NCI-H146 treated with DMSO at 0.1 percent for 48 hours (cell line): Measurements from ENCODE around the gene CD79A.

Experiments
- DNase-seq: peaks from one replicate; lab custom pipeline; 2025; ENCODE audit not compliant: unreplicated experiment; lab: John Stamatoyannopoulos, UW

The CD79A gene

DNA sequence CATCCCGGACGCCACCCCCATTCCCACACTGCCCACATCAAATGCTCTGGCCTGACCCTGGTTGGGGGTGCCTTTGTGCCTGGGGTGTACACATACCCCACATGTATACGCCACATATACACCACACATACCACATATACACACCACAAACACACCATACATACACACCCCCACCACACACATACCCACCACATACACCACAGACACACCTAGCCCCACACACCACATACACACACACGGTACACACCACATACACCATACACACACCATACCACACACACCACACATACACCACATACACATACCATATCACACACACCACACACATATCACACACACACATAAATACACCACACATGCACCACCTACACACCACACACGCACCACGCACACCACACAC is 41.0 kb downstream of the CD79A start:
- no peak for DNase-seq

DNA sequence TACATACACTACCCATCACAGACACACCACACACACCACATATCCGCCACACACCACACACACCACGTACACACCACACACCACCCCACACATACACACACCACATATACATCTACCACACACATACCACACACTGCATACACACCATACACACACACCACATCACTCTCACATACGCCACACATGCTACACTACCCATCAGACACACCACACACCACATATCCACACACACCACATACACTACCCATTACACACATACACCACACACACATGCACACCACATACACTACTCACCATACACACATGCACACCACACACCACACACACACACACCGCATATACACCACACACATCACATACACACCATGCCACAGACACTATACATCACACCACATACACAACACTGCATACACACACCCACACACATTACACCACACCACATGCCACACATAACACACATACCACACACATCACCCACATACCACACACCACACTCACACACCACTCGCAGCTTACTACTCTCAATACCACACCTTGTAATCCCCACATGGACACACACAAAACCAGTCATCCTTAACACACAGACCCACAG is 41.7 kb downstream of the CD79A start:
- no peak for DNase-seq

GRCh38 chr19:41919948-41920712 is 43.1 kb downstream of the CD79A start:
- no peak for DNase-seq

- no peak for DNase-seq
These were observed 44.0 kb downstream of the CD79A start for GRCh38 chr19:41920882-41921576.

DNA sequence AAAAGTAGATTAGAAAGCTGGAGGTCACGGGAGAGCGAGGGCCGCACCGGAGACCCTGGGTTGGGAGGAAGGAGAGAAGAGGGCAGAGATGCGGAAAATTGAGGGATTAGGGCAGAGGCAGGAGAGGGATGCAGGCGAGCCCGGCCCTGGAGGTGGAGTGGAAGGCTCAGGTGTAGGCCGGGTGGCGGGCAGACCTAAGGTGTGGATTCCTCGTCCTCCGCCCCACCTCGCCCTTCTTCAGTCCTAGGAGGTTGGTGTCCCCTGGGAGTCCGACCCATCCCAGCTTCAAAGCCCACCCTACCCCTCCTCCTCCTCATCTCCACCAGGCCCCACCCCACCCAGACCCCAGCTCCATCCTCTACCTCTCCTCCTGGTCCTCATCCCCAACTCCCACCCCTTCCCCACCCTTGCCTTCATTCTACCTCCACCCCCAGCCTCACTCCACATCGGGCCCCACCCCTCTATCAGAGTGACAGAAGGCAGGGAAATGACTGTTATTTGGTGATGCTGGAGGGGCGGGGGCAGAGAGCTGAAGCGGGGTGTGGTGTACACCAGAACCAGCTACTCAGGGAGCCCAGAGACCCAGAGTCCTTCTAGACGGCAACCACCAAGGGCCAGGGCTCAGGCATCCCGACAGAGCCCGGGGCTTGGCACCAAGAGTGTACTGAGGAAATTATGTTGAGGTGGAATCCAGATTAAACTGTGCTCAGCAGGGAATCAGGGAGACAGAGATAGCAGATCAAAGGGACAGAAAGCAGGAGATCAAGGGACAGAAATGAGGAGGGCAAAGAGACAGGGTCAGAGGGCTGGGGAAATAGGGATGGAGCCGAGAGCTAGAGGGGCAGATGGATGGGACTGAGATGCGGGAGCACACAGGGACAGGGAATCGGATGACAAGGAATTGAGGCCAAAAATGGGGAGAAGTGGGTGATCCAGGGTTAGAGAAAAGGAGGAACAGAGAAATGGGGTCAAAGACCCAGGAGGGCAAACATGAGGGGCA is 44.8 kb downstream of the CD79A start:
- no peak for DNase-seq

- no peak for DNase-seq
These were observed 45.5 kb downstream of the CD79A start for GRCh38 chr19:41922585-41922984.

DNA sequence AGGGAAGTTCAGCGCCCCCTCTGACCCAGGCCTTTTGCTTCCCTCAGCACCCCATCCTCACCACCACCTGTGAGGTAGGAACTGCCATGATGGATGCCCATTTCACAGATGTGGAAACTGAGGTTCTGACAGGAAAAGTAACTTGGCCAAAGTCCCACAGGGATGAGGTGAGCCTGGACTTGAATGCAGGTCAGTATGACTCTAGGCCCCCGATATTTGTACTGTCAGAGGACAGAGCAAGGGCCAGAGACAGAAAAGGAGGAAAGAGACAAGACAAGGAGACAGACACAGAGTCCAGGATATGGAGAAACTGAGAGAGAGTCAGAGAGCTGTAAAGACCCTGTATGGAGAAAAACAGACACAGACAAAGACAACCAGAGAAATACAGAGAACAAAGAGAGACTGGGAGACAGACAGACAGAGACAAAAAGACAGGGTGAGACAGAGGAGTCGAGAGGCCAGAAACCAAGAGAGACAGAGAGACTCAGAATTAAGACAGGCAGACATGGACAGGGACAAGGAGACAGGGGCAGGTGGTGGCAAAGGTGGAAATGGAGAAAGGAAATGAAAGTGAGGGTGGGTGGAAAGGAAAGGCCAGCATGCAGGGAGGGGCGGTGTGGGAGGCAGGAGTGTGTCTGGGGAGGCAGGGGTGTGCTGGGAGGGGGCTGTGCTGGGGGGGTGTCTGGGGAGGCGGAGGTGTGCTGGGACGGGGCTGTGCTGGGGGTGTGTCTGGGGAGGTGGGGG is 46.1 kb downstream of the CD79A start:
- DNase-seq = no peak

DNA sequence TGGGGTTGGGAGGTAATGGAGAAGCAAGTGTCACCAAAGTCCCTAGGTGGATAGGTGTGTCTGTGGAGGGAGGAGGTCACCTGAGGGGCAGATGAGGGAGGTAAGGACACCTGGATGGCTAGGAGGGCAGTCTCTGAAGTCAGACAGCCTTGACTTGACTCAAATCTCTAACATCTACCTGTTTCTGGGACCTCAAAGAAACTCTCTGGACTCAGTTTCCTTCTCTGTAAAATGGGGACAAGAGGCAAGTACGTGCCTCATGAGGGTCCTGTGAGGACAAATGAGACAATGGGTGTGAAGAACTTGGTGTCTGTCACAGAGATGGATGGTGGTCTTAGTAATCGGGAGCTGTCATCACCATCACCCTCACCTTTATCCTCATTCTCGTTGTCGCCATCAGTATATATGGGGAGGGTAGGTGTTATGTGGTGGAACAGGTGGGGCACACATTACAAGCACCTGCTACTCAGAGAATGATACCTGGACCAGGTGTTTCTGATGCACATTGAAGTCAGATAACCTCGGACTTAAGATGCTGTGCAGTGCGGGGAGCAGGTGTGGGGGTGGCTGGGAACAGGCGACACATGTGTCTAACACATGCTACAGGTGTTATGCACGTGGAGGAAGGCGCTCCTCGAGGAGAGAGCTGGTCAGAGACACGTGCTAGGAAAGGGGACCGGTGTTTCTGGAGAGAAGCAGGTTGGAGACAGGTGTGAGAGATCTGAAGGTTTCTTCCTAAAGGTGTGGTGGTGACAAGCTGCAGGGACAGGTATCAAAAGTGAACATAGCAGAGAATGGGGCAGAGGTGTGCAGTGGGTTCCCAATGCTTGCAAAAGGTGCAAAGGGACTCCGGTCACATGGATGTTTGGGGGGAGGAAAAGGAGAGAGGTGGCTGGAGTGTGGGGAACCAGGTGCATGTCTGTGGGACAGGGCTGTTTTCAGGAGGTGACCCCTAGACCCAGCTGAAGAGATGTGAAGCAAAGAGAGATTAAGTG is 47.4 kb downstream of the CD79A start:
- DNase-seq = no peak

GRCh38 chr19:41925208-41926003 is 48.3 kb downstream of the CD79A start:
- no peak for DNase-seq

DNA sequence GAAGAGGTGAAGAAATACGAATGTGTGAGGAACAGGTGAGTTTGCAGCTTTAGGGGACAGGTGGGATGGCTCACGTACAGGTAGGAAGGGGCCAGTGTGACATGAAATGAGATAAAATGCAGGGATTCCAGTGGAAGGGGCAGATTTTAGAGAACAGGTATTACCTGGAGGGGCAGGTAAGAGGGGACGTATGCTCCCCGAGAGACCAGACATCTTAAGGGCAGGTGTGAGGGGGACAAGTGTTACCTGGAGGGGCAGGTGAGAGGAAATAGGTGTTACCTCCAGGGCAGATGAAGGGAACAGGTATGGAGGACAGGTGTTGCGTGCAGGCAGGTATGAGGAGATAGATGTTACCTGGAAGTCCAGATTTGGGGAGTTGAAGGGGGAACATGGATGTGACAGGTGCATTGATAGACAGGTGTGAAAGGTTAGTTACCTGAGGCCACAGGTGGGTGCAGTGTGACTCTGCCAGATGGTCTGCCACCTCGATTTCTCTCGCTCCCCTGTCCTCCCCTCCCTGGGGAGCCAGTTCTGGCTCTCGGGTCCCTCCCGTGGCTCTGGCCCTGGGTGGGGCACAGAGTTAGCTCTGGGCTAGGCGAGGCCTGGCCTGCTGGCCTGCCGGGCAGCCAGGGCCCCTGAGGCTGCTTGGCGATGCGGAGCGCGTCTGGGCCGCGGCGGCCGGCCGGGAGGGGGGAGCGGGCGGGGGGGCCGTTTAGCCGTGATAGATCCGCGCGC is 49.1 kb downstream of the CD79A start:
- DNase-seq = no peak

GRCh38 chr19:41926763-41927496 is 49.9 kb downstream of the CD79A start:
- DNase-seq = no peak

GRCh38 chr19:41927497-41928192 is 50.6 kb downstream of the CD79A start:
- DNase-seq = no peak

GRCh38 chr19:41928221-41928683 is 51.2 kb downstream of the CD79A start, which contains the start of gene ERFL:
TSS of gene ERFL (minus strand) at chr19:41928449. CDS start at chr19:41912919, 15,530 bp downstream.
- no peak for DNase-seq

DNA sequence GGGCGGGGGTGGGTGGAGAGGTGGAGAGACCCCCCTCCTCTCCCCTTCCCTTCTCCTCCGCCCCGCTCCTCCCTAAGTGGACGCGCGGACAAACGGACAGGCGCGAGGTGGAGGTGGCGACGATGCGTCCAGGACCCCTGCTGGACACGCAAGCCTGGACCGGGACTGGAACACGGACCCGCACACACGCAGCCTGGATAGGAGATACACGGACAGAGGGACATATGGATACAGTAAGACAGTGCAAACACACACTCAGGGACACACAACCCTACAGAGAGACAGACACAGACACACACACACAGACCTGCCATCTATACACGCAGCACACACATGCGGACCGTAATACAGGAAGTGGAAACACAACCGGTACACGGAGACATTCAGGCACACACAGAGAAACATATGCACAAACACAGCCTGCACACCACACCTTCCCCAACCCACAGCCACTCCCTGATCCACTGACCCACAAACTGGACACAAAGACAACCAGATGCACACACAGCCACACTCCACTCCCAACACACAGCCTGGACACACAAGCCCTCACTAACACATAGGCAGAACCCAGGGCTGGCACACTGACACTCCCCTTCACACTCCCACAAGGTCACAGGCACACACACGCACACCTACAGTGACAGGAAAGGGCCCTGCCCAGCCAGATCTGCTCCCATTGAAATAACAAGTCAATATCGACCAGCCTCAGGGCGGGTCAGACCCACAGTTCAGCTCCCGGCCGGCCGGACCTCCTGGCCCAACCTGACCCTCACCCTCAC is 51.9 kb downstream of the CD79A start:
- no peak for DNase-seq

GRCh38 chr19:41929536-41930071 is 52.5 kb downstream of the CD79A start:
- DNase-seq = no peak
